ENCODE measurements around the gene ZMYM2.
"Not testable (repeated sequence)": the region's sequence is repeated elsewhere in the genome, so short reads cannot be mapped to it uniquely, and the experiment has no call there.

The ZMYM2 gene

GRCh38 chr13:19984430-19985218, 26.1 kb downstream of the ZMYM2 start:
- DNase-seq, result no peak

- DNase-seq, result no peak
These were observed 26.7 kb downstream of the ZMYM2 start for GRCh38 chr13:19985219-19985556.

- no peak for DNase-seq
These were observed 33.0 kb downstream of the ZMYM2 start for GRCh38 chr13:19991531-19991930.

GRCh38 chr13:19993024-19993423, 34.5 kb downstream of the ZMYM2 start:
- no peak for DNase-seq

DNA sequence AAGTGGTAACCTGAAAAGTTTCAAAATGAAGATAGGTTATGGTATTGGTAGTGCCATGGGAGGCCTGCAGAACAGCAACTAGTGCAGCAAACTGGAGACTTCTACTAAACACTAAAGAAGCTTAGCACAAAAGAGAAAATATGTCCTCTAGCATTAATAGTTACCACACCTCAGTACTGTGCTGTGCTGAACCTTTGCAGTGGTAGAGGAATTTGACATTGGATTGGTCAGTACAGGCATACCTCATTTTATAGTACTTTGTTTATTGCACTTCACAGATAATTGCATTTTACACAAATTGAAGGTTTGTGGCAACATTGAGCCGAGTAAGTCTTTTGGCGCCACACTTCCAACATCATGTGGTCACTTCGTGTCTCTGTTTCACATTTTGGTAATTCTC, 40.4 kb downstream of the ZMYM2 start:
- DNase-seq, result no peak

DNA sequence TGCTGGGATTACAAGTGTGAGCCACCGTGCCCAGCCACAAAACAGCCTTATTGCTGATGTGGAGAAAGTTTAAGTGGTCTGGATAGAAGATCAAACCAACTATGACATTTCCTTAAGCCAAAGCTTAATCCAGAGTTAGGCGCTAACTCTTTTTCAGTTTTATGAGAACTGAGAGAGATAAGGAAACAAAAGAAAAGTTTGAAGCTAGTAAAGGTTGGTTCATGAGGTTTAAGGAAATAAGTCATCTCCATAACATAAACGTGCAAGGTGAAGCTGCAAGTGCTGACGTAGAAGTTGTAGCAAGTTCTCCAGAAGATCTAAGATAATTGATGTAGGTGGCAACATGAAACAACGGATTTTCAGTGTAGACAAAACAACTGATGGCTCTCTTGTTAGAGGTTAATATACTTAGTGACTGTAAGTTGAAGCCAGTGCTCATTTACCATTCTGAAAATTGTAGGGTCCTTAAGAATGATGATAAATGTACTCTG, 41.6 kb downstream of the ZMYM2 start:
- no peak for DNase-seq

DNA sequence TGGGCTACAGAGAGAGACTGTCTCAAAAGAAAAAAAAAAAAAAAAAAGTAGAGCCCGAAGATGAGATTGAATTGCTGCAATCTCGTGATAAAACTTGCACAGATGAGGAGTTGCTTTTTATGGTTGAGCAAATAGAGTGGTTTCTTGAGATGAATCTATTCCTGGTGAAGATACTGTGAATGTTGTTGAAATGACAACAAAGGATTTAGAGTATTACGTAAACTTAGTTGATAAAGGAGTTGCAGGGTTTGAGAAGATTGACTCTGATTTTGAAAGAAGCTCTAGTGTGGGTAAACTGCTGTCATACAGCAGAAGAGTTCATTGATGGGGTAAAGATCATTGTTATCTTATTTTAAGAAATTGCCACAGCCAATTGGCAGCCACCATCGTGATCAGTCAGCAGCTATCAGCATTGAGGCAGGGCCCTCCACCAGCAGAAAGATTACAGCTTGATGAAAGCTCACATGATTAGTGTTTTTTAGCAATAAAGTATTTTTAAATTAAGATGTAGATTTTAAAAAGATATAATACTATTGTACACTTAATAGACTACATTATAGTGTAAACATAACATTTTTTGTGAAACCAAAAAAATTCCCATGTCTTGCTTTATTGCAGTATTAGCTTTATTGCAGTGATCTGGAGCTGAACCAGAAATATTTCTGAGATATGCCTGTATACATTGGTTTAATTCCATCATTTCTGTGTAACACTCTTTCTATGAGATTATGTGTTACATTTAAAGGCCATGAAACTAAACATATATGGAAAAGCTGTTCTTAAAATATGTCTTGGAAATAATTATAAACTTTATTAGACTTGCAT, 43.1 kb downstream of the ZMYM2 start:
- DNase-seq, result no peak

- DNase-seq, result no peak
These were observed 44.3 kb downstream of the ZMYM2 start for GRCh38 chr13:20002787-20003186.

DNA sequence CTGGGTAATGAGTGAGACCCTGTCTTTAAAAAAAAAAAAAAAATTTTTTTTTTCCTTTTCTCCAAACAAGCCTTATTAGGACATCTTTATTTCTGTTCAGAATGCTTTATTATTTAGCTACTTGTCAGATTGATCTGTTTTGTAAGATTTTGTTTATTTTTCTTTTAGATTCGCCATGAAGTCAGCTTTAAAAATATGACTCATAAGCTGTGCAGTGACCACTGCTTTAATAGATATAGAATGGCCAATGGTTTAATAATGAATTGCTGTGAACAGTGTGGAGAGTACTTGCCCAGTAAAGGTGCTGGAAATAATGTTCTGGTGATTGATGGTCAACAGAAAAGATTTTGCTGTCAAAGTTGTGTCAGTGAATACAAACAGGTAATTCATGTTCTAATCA, 47.7 kb downstream of the ZMYM2 start:
- no peak for DNase-seq

GRCh38 chr13:20015763-20016162, 57.2 kb downstream of the ZMYM2 start:
- DNase-seq, result no peak

DNA sequence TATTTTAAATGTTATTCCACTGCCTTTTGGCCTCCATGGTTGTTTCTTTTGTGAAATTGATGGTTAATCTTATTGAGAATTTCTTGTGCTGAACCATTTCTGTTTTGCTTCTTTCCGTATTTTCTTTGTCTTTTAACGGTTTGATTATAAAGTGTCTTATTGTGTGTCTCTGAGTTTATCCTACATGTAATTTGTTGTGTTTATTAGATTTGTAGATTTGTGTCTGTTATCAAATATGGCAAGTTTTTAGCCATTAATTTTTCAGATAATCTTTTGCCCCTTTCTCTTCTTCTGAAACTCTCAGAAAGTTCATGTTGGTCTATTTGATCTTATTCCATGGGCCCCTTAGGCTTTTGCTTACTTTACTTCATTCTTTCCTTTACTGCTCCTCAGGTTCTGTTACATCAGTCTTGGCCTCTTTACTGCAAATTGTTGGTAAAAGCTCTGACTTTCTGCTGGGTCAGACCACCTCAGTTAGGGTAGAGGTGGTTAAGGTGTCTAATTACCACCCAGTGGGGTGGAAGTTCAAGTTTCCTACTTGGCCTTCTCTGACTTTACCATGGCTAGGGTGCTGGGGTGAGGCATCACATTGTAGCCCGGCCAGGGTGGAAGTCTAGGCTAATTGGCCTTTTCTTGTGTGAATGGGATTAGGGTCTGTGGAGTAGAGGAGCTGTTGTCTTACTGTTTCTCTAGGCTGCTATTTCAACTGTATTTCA, 58.3 kb downstream of the ZMYM2 start:
- DNase-seq, result no peak

GRCh38 chr13:20017365-20017711, 58.8 kb downstream of the ZMYM2 start:
- DNase-seq, result no peak

DNA sequence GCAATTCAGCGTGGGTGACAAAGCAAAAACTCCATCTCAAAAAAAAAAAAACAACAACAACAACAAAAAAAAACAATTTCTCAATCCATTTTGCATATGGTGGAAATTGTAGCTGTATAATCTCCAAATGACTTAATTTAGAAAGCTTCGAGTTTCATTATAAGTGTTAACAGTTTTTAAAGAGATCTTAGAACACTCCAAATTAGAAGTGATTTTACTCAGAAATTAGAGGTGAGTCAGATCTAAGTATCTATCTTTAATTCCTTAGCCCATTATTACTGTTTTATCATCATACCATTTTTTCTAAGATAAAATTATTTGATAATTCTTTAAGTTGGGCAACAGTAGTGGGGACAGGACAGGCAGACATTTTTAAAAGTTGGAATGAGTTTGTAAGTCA, 60.5 kb downstream of the ZMYM2 start:
- DNase-seq, result no peak

DNA sequence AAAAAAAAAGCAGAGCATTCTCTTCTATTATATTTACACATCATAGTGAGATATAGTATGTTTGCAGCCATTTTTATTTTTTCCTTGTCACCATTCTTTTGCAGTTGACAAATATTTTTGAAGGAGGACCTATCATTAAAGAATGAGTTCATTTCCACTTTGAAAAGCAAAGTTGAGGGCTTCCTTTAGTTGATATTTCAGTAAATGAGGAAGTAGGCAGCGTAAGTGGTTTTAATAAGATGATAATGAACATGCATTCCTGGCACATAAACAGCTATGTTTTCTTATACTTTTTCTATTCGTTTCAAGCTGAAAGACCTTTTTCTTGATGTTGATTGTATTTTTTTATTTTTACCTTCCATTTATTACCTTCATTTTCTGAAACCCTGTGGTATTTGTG, 66.2 kb downstream of the ZMYM2 start:
- no peak for DNase-seq

GRCh38 chr13:20028953-20029352, 70.4 kb downstream of the ZMYM2 start:
- no peak for DNase-seq

DNA sequence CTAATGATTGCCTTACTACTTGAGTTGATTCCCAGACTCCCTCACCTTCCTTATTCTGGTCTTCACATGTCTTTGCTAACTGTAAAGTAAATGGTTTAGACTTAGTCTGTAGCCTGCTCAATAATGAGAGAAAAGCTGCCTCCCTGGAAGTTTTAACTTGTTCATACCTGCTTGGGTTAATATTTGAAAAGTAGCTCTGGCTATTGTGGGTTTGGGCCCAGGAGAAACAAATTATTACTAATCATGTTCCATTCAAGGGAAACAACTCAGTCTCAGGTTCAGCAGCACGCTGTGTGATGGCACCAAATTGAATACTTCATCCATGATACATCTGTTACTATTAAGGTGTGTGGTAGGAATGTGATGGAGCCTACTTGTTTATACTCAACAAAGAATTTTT, 75.0 kb downstream of the ZMYM2 start:
- DNase-seq, result no peak

- DNase-seq, result no peak
These were observed 76.6 kb downstream of the ZMYM2 start for GRCh38 chr13:20035130-20035529.

- no peak for DNase-seq
These were observed 79.4 kb downstream of the ZMYM2 start for GRCh38 chr13:20037908-20038307.

DNA sequence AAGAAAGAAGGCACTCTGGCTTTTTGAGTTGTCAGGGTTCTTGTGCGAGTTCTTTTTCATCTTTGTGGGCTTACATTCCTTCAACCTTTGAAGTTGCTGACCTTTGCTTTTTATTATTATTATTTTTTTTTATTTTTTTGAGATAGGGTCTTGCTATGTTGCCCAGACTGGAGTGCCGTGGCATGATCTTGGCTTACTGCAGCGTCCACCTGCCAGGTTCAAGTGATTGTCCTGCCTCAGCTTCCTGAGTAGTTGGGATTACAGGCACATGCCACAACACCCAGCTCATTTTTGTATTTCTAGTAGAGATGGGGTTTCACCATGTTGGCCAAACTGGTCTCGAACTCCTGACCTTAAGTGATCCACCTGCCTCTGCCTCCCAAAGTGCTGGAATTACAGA, 84.1 kb downstream of the ZMYM2 start:
- DNase-seq, result not testable (repeated sequence)

- no peak for DNase-seq
These were observed 84.8 kb downstream of the ZMYM2 start for GRCh38 chr13:20043207-20043925.

- no peak for DNase-seq
These were observed 85.6 kb downstream of the ZMYM2 start for GRCh38 chr13:20044086-20044485.

GRCh38 chr13:20045950-20046548, 87.5 kb downstream of the ZMYM2 start:
- DNase-seq, result no peak

Measured in activated effector memory CD4-positive, alpha-beta T cell treated with Interleukin-2 at 50 U/mL for 16 hours (primary cell).